Muscle layer of colon (tissue), 2 donors: ENCODE measurements around the gene PAQR4.

Source experiments
- H3K27ac ChIP-seq: one replicate; pipeline ENCODE4 v1.7.0; 2013; ENCODE audit warnings: low read depth, mild to moderate bottlenecking, low read length, moderate library complexity
- H3K27me3 ChIP-seq, 2 donors: one replicate each; pipeline ENCODE4 v1.7.0; 2013; ENCODE audit warnings: low read length in 2 of 2, mild to moderate bottlenecking in 2 of 2; ENCODE audit not compliant: insufficient read depth in 2 of 2, control insufficient read depth in 1 of 2
- H3K36me3 ChIP-seq: one replicate; pipeline ENCODE4 v1.7.0; 2013; ENCODE audit warnings: mild to moderate bottlenecking, low read length; ENCODE audit not compliant: insufficient read depth
- H3K4me1 ChIP-seq: one replicate; pipeline ENCODE4 v1.7.0; 2013; ENCODE audit warnings: mild to moderate bottlenecking, low read length; ENCODE audit not compliant: insufficient read depth
- H3K4me3 ChIP-seq, 2 donors: one replicate each; pipeline ENCODE4 v1.7.0; 2013; ENCODE audit warnings: low read length in 2 of 2, low read depth in 1 of 2, mild to moderate bottlenecking in 1 of 2, moderate library complexity in 1 of 2
- H3K9ac ChIP-seq: one replicate; pipeline ENCODE4 v1.7.0; 2013; ENCODE audit warnings: low read length
- H3K9me3 ChIP-seq: one replicate; pipeline ENCODE4 v1.7.0; 2013; ENCODE audit warnings: mild to moderate bottlenecking, low read length
- donor health status: abdominal sarcoma.
- donor health status: Adenocarcinoma of cecum.

Gene PAQR4

GRCh38 chr16:3003582-3004270, 34.6 kb downstream of the PAQR4 start:
- Histone ChIP-seq H3K4me1 (no peaks in the 10 kb centered on the region), H3K9ac (no peak overlapping the region), H3K9me3 (no peaks in the 10 kb centered on the region), H3K27ac (no peak overlapping the region), H3K27me3 (peaks cover 18 to 62% of the 10 kb centered on the region in 2 donors), H3K36me3 (no peaks in the 10 kb centered on the region), H3K4me3 (no peak overlapping the region)

DNA sequence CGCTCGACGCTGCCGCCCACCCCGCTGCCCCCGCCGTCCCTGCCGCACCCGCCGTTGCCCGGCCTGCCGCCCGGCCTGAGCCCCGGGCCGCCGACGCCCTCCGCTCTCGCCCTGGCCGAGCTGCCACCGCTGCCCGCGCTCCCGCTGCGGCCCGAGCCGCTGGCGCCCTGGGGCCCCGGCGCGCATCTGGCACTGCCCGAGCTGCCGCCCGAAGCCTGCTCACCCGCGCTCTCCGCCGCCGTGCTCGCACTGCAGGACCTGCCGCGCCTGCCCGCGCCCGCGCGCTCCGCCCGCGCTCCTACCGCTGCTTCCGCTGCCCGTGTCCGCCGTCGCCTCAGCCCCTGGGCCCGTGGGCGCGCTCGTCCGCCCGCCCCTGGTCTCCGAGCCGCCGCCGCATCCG, 35.2 kb downstream of the PAQR4 start:
- no peaks in the 10 kb centered on the region for H3K36me3 ChIP-seq
- H3K4me1 ChIP-seq: no peaks in the 10 kb centered on the region
- H3K9me3 ChIP-seq: no peaks in the 10 kb centered on the region
- H3K27me3 ChIP-seq: peaks cover 19 to 63% of the 10 kb centered on the region in 2 donors
- H3K4me3 ChIP-seq: no peak overlapping the region
- H3K27ac ChIP-seq: no peak overlapping the region
- H3K9ac ChIP-seq: no peak overlapping the region

GRCh38 chr16:3004781-3005284, 35.7 kb downstream of the PAQR4 start:
- Histone ChIP-seq H3K27me3 (peaks cover 19 to 66% of the 10 kb centered on the region in 2 donors), H3K9ac (no peak overlapping the region), H3K27ac (no peak overlapping the region)

GRCh38 chr16:3007059-3007956, 38.2 kb downstream of the PAQR4 start:
- H3K27me3 ChIP-seq: peaks cover 24 to 69% of the 10 kb centered on the region in 2 donors

More at GRCh38 chr16:3004781-3005284, 35.7 kb downstream of the PAQR4 start:
- no peaks in the 10 kb centered on the region for H3K4me1 ChIP-seq
- no peaks in the 10 kb centered on the region for H3K36me3 ChIP-seq
- H3K9me3 ChIP-seq: no peaks in the 10 kb centered on the region
- H3K4me3 ChIP-seq: no peak overlapping the region

GRCh38 chr16:3007957-3008689, 39.0 kb downstream of the PAQR4 start:
- Histone ChIP-seq H3K4me3 (no peak overlapping the region), H3K27ac (no peak overlapping the region)

More at GRCh38 chr16:3007059-3007956, 38.2 kb downstream of the PAQR4 start:
- Histone ChIP-seq H3K4me1 (no peaks in the 10 kb centered on the region), H3K4me3 (no peak overlapping the region), H3K27ac (no peak overlapping the region), H3K9me3 (no peaks in the 10 kb centered on the region), H3K9ac (no peak overlapping the region), H3K36me3 (no peaks in the 10 kb centered on the region)

DNA sequence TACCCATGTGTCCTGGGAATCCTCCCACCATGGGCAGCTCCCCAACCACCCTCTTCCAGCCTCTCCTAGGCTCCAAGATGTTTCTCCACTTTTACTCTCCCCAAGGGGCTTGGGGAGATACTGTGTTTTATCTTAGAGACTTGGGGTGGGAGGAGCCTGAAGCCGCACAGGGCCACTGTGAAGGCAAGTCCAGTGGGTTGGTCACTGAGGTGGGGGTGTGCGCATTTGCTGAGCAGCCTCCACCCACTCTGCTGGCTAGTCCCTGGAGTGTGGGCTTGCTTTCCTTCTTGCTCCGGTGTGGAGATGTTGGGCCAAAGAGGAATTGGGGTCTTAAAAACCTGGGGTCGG, 39.5 kb downstream of the PAQR4 start:
- peaks cover 24 to 79% of the 10 kb centered on the region in 2 donors for H3K27me3 ChIP-seq
- H3K4me1 ChIP-seq: no peaks in the 10 kb centered on the region
- H3K4me3 ChIP-seq: no peak overlapping the region
- H3K27ac ChIP-seq: no peak overlapping the region
- no peaks in the 10 kb centered on the region for H3K9me3 ChIP-seq
- no peaks in the 10 kb centered on the region for H3K36me3 ChIP-seq
- no peak overlapping the region for H3K9ac ChIP-seq

More at GRCh38 chr16:3007957-3008689, 39.0 kb downstream of the PAQR4 start:
- no peaks in the 10 kb centered on the region for H3K9me3 ChIP-seq
- H3K27me3 ChIP-seq: peaks cover 24 to 78% of the 10 kb centered on the region in 2 donors
- H3K9ac ChIP-seq: no peak overlapping the region
- no peaks in the 10 kb centered on the region for H3K36me3 ChIP-seq
- no peaks in the 10 kb centered on the region for H3K4me1 ChIP-seq

- no peak overlapping the region for H3K27ac ChIP-seq
Measured at GRCh38 chr16:3009568-3010390, 40.6 kb downstream of the PAQR4 start.

DNA sequence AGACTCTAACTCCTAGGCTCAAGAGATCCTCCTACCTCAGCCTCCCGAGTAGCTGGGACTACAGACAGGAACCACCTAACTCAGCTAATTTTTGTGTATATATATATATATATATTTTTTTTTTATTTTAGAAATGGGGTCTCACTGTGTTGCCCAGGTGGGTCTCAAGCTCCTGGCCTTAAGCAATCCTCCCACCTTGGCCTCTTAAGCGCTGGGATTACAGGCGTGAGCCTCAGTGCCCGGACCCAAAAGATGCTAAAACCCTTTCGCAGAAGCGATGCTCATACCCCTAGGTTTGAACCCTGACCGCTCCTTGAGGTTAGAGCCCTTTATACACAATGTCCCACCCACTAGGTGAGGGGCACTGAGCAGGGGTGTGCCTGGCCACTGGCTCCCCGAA, 41.4 kb downstream of the PAQR4 start:
- peaks cover 17 to 78% of the 10 kb centered on the region in 2 donors for H3K27me3 ChIP-seq

More at GRCh38 chr16:3009568-3010390, 40.6 kb downstream of the PAQR4 start:
- Histone ChIP-seq H3K9ac (no peak overlapping the region), H3K4me3 (no peak overlapping the region), H3K36me3 (no peaks in the 10 kb centered on the region), H3K4me1 (no peaks in the 10 kb centered on the region), H3K27me3 (peaks cover 23 to 83% of the 10 kb centered on the region in 2 donors), H3K9me3 (no peaks in the 10 kb centered on the region)

GRCh38 chr16:3012246-3012645, 43.1 kb downstream of the PAQR4 start:
- no peaks in the 10 kb centered on the region for H3K36me3 ChIP-seq
- H3K9ac ChIP-seq: no peak overlapping the region
- H3K27me3 ChIP-seq: peaks cover 17 to 65% of the 10 kb centered on the region in 2 donors

More for the DNA sequence above, 41.4 kb downstream of the PAQR4 start:
- H3K4me3 ChIP-seq: no peak overlapping the region
- H3K36me3 ChIP-seq: no peaks in the 10 kb centered on the region
- H3K9ac ChIP-seq: no peak overlapping the region
- no peak overlapping the region for H3K27ac ChIP-seq
- H3K4me1 ChIP-seq: no peaks in the 10 kb centered on the region
- no peaks in the 10 kb centered on the region for H3K9me3 ChIP-seq

DNA sequence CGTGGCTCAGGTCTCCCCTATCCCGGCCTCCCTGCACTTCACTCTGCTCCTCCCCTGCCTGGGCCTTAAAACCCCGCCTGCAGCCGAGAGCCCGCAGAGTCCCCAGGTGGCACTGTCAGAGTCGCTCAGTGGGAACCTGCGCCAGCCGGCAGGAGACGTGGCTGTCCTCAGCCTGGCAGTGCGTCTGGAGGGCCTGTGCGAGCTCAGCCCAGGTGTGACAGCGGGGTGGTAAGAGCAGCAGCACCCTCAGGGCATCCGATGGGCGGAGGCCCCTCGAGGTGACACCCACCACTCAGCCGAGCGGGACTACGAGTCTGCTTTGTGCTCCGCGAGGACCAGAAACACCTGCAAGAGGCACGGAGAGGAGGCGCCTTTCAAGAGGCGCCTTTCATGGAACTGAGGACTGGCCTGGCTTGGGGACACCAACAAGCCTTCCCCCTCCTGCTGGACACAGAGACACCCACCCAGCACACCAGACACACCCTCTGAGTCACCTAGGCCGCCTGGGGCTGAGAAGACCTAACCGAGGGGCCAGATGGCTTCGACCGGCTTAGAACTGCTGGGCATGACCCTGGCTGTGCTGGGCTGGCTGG, 43.8 kb downstream of the PAQR4 start, which contains the start of gene CLDN9:
Gene CLDN9, plus strand, starts transcription at position 96 of the 593 bp plus-strand sequence. Its CDS starts 440 bp downstream, at position 536.
- no peaks in the 10 kb centered on the region for H3K9me3 ChIP-seq
- H3K9ac ChIP-seq: no peak within 1 kb of the TSS
- H3K27ac ChIP-seq: no peak within 1 kb of the TSS
- peaks cover 13 to 65% of the 10 kb centered on the region in 2 donors for H3K27me3 ChIP-seq
- no peaks in the 10 kb centered on the region for H3K4me1 ChIP-seq
- no peak within 1 kb of the TSS for H3K4me3 ChIP-seq
- H3K36me3 ChIP-seq: no peaks in the 10 kb centered on the region

More at GRCh38 chr16:3012246-3012645, 43.1 kb downstream of the PAQR4 start:
- H3K4me1 ChIP-seq: no peaks in the 10 kb centered on the region
- H3K27ac ChIP-seq: no peak overlapping the region
- H3K9me3 ChIP-seq: no peaks in the 10 kb centered on the region
- H3K4me3 ChIP-seq: no peak overlapping the region
